ENCODE measurements around the gene CHST7.

CHST7 gene

DNA sequence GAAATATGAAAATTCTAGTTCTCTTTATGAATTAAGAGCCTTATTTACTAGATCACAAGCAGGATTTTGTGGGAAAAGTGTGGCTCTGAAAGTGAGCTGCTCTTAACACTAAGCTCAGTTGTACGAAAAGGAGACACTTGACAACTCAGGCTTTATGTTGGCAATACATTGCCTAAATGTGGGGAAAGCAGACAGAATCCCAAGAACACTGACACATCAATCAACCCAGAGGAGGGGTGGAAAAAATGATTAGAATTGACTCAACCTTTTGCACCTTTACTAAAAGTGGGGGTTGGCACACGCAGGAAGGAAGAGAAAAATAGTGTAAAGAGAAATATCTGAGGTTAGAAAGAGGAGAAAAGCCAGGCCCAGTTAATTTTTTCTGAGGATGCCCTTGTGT lies 61.6 kb downstream of the CHST7 start:
- Histone ChIP-seq H3K9me3 (ENCODE audit: control insufficient read depth, insufficient read depth, low read length) (no peaks in the 10 kb centered on the region), H3K9ac (ENCODE audit: low read depth, low read length) (no peak overlapping the region), H3K4me1 (ENCODE audit: insufficient read depth, low read length) (no peaks in the 10 kb centered on the region), H3K36me3 (ENCODE audit: insufficient read depth, low read length) (no peaks in the 10 kb centered on the region)

DNA sequence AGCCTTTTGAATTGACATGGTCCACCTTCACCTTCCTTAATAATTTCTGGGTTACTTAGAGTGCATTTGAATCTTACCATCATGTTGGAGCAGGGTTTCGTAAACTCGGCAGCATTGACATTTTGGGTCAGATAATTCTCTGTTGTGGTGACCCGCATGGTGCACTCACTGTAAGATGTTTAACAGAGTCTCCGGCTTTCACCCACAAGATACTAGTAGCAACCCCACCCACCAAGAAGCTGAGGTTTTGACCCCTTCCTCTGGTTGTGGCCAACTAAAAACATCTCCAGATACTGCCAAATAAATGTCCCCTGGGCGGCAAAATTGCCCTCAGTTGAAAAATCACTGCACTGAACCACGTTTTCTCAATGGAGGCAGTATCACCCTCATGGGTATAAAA lies 62.7 kb downstream of the CHST7 start:
- Histone ChIP-seq H3K4me1 (ENCODE audit: insufficient read depth, low read length) (no peaks in the 10 kb centered on the region), H3K9me3 (ENCODE audit: control insufficient read depth, insufficient read depth, low read length) (no peaks in the 10 kb centered on the region), H3K9ac (ENCODE audit: low read depth, low read length) (no peak overlapping the region), H3K36me3 (ENCODE audit: insufficient read depth, low read length) (no peaks in the 10 kb centered on the region)

GRCh38 chrX:46637938-46638337 lies 64.4 kb downstream of the CHST7 start:
- Histone ChIP-seq H3K36me3 (ENCODE audit: insufficient read depth, low read length) (no peaks in the 10 kb centered on the region), H3K9me3 (ENCODE audit: control insufficient read depth, insufficient read depth, low read length) (no peaks in the 10 kb centered on the region), H3K4me1 (ENCODE audit: insufficient read depth, low read length) (no peaks in the 10 kb centered on the region), H3K9ac (ENCODE audit: low read depth, low read length) (no peak overlapping the region)

- H3K9ac ChIP-seq (ENCODE audit: low read depth, low read length), result no peak overlapping the region
These were observed 68.6 kb downstream of the CHST7 start for GRCh38 chrX:46642145-46642544.

GRCh38 chrX:46643636-46644035 lies 70.1 kb downstream of the CHST7 start:
- no peaks in the 10 kb centered on the region for H3K9me3 ChIP-seq (ENCODE audit: control insufficient read depth, insufficient read depth, low read length)
- no peaks in the 10 kb centered on the region for H3K36me3 ChIP-seq (ENCODE audit: insufficient read depth, low read length)
- H3K9ac ChIP-seq (ENCODE audit: low read depth, low read length), result no peak overlapping the region
- H3K4me1 ChIP-seq (ENCODE audit: insufficient read depth, low read length), result peaks cover 19% of the 10 kb centered on the region

More at GRCh38 chrX:46642145-46642544, 68.6 kb downstream of the CHST7 start:
- no peaks in the 10 kb centered on the region for H3K36me3 ChIP-seq (ENCODE audit: insufficient read depth, low read length)
- no peaks in the 10 kb centered on the region for H3K9me3 ChIP-seq (ENCODE audit: control insufficient read depth, insufficient read depth, low read length)
- H3K4me1 ChIP-seq (ENCODE audit: insufficient read depth, low read length), result peaks cover 4% of the 10 kb centered on the region

DNA sequence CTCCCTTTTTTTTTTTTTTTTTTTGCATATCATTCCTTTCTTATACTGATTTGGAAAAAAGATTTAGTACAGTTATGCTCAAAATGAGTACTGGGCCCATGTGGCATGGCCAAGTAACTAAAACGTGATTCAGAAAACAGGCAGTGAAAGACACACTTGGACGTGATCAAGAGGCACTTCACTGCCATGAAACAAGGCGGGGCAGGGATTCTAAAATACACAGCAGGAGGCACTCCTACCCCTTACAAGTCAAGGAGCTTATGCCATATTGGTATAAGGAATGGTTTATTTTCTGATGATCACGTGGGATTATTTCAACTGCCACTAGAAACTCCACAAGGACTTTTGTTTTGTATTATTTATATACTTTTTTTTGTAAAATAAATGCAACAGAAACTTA lies 72.0 kb downstream of the CHST7 start:
- H3K4me1 ChIP-seq (ENCODE audit: insufficient read depth, low read length), result peaks cover 37% of the 10 kb centered on the region
- H3K9me3 ChIP-seq (ENCODE audit: control insufficient read depth, insufficient read depth, low read length), result no peaks in the 10 kb centered on the region

GRCh38 chrX:46647251-46647650 lies 73.7 kb downstream of the CHST7 start:
- Histone ChIP-seq H3K9ac (ENCODE audit: low read depth, low read length) (no peak overlapping the region), H3K4me1 (ENCODE audit: insufficient read depth, low read length) (peaks cover 43% of the 10 kb centered on the region), H3K9me3 (ENCODE audit: control insufficient read depth, insufficient read depth, low read length) (no peaks in the 10 kb centered on the region), H3K36me3 (ENCODE audit: insufficient read depth, low read length) (no peaks in the 10 kb centered on the region)

More for the DNA sequence above, 72.0 kb downstream of the CHST7 start:
- no peak overlapping the region for H3K9ac ChIP-seq (ENCODE audit: low read depth, low read length)
- H3K36me3 ChIP-seq (ENCODE audit: insufficient read depth, low read length), result no peaks in the 10 kb centered on the region
